Suprapubic skin (tissue), 4 donors: ENCODE data around the gene CECR2.

ENCODE experiments used
- CTCF ChIP-seq, 2 donors: fragments of 200-600 bp in 1 of 2; fragments of 450-650 bp in 1 of 2; sonication (generic) in 1 of 2; IDR thresholded peaks; one replicate each; pipeline ENCODE4 v1.5.1; 2016 to 2019; ENCODE audit warnings: antibody characterized with exemption in 2 of 2, mild to moderate bottlenecking in 1 of 2, moderate library complexity in 1 of 2
- EP300 ChIP-seq: sonication (generic); formaldehyde crosslinking; IDR thresholded peaks from one replicate; pipeline ENCODE4 v1.6.1; 2017; ENCODE audit warnings: antibody characterized with exemption
- POLR2A ChIP-seq, 2 donors: fragments of 450-650 bp; IDR thresholded peaks; one replicate each; pipeline ENCODE4 v1.6.1; 2017; ENCODE audit warnings: antibody characterized with exemption in 2 of 2, mild to moderate bottlenecking in 2 of 2, moderate library complexity in 2 of 2
- POLR2AphosphoS5 ChIP-seq, 3 donors: sonication (generic); formaldehyde crosslinking; IDR thresholded peaks; one replicate each; pipeline ENCODE4 v1.6.1; 2017; ENCODE audit warnings: antibody characterized with exemption in 3 of 3

GRCh38 chr22:17460895-17461294 lies 91.6 kb downstream of the CECR2 start:
- no peak for TF ChIP-seq CTCF (IDR thresholded peaks at IDR 0.05)
- TF ChIP-seq POLR2A (IDR thresholded peaks at IDR 0.05), result no peak
- no peak for TF ChIP-seq POLR2AphosphoS5 (IDR thresholded peaks at IDR 0.05)
- TF ChIP-seq EP300, result no peak
